ENCODE measurements around the gene WDR6. TPM values are rescaled to one million over a fixed set of nuclear protein-coding genes. Genes with fewer than 3 reads are reported as not detected.
A peak's percentile ranks its signal among the peaks of the same experiment; 100 is the strongest.

Gene WDR6
- total RNA-seq, 2 experiments from 2014 or later = 111 to 125 TPM

DNA sequence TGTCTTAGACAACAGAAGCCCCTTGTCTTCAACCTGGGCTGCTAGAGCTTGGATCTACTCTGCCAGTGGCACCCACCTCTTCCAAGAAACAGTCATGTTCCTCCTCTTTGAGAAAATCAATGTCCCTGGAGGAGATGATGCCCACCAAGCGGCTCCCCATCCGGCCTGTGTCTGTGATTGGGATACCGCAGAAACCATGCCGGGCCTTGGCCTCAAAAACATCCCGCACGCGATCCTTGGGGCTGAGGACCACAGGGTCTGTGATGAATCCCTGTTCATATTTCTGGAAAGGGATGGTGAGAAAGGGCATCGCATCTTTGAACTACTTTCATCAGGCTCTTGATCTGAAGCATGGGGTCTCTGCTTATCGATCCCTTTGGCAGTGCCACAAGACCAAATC, 20.4 kb downstream of the WDR6 start:
- H3K27me3 Mint-ChIP-seq = no peaks in the 10 kb centered on the region
- peak overlapping the region; percentile 92 for H3K27ac Mint-ChIP-seq
- peaks cover 53% of the 10 kb centered on the region for H3K4me1 Mint-ChIP-seq (ENCODE audit: low read depth)
- no peaks in the 10 kb centered on the region for H3K9me3 Mint-ChIP-seq
- ChIA-PET CTCF (no interaction called here), POLR2A (interaction anchor here (1.5 to 7.7 kb wide), 5 partner anchors 13 to 66 kb away, joined by 3 to 90 read pairs (median 14); partner anchors contain the start of genes P4HTM, QRICH1 and WDR6)
- intact Hi-C loops (cut with micrococcal nuclease) = loop anchor here (5.0 kb wide), 1 partner anchor 65 kb away; the partner anchor contains the start of gene QRICH1
- TF ChIP-seq, protein P1, sequence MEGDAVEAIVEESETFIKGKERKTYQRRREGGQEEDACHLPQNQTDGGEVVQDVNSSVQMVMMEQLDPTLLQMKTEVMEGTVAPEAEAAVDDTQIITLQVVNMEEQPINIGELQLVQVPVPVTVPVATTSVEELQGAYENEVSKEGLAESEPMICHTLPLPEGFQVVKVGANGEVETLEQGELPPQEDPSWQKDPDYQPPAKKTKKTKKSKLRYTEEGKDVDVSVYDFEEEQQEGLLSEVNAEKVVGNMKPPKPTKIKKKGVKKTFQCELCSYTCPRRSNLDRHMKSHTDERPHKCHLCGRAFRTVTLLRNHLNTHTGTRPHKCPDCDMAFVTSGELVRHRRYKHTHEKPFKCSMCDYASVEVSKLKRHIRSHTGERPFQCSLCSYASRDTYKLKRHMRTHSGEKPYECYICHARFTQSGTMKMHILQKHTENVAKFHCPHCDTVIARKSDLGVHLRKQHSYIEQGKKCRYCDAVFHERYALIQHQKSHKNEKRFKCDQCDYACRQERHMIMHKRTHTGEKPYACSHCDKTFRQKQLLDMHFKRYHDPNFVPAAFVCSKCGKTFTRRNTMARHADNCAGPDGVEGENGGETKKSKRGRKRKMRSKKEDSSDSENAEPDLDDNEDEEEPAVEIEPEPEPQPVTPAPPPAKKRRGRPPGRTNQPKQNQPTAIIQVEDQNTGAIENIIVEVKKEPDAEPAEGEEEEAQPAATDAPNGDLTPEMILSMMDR (IDR thresholded peaks at IDR 0.05) = no peak
- H3K4me3 Mint-ChIP-seq = peak overlapping the region; percentile 88
- ATAC-seq (no peak), DNase-seq (no peak)
- peaks cover 74% of the 10 kb centered on the region for H3K36me3 Mint-ChIP-seq (ENCODE audit: low read depth)

GRCh38 chr3:49028298-49028672, 21.1 kb downstream of the WDR6 start:
- CTCF ChIA-PET = interaction anchor here (0.6 to 1.5 kb wide), 2 partner anchors 14 to 141 kb away, joined by 4 read pairs; no protein-coding TSS in a partner anchor
- POLR2A ChIA-PET = interaction anchor here (0.7 to 2.3 kb wide), 11 partner anchors 8 to 311 kb away, joined by 3 to 30 read pairs (median 13); partner anchors contain the start of genes P4HTM, QRICH1, USP4 and WDR6
- Mint-ChIP-seq H3K36me3 (ENCODE audit: low read depth) (peaks cover 71% of the 10 kb centered on the region), H3K27me3 (no peaks in the 10 kb centered on the region), H3K4me1 (ENCODE audit: low read depth) (peaks cover 47% of the 10 kb centered on the region), H3K9me3 (no peaks in the 10 kb centered on the region), H3K27ac (peak overlapping the region; percentile 92), H3K4me3 (peak overlapping the region; percentile 88)
- no peak for ATAC-seq
- no peak for DNase-seq
- intact Hi-C loops (cut with micrococcal nuclease) = loop anchor here (5.0 kb wide), 1 partner anchor 64 kb away; the partner anchor contains the start of gene QRICH1
- TF ChIP-seq, protein P1 (IDR thresholded peaks at IDR 0.05) = no peak

GRCh38 chr3:49028673-49029562, 21.7 kb downstream of the WDR6 start, which contains the start of gene IMPDH2:
TSS of gene IMPDH2 (minus strand) at chr3:49029398. CDS start at chr3:49029350, 48 bp downstream.
- peaks cover 43% of the 10 kb centered on the region for H3K4me1 Mint-ChIP-seq (ENCODE audit: low read depth)
- ChIA-PET POLR2A (interaction anchor here (0.6 to 2.3 kb wide), 19 partner anchors 8 to 556 kb away, joined by 3 to 30 read pairs (median 3); partner anchors contain the start of genes ARIH2, P4HTM, QRICH1 and USP4), CTCF (interaction anchor here (0.6 to 1.5 kb wide), 6 partner anchors 15 to 141 kb away, joined by 3 to 12 read pairs (median 4); partner anchors contain the start of genes P4HTM, QARS1 and WDR6)
- no peaks in the 10 kb centered on the region for H3K27me3 Mint-ChIP-seq
- intact Hi-C loops (cut with micrococcal nuclease) = loop anchor here (5.0 kb wide), 1 partner anchor 63 kb away; the partner anchor contains the start of gene QRICH1
- H3K9me3 Mint-ChIP-seq = no peaks in the 10 kb centered on the region
- H3K27ac Mint-ChIP-seq = peak within 1 kb of the TSS; percentile 92
- ATAC-seq (peak; percentile 95), DNase-seq (peak; percentile 95)
- TF ChIP-seq, protein P1 (IDR thresholded peaks at IDR 0.05) = no peak
- H3K4me3 Mint-ChIP-seq = peak within 1 kb of the TSS; percentile 88
- peaks cover 65% of the 10 kb centered on the region for H3K36me3 Mint-ChIP-seq (ENCODE audit: low read depth)

DNA sequence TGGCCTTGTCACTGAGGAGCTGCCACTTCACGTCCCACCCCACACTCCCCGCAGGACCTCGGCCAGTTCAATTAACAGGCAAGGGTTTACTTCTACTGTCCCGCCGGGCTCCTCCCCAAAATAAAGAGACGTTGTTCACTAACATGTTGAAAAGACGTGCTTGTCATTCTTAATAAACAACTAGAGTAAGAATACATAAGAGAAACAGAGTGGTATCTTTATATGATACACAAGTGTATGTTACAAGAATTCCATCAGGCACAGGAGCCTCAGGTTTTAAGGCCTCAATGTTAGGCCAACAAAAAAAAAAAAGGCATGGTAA, 22.3 kb downstream of the WDR6 start:
- DNase-seq (no peak), ATAC-seq (no peak)
- Mint-ChIP-seq H3K9me3 (no peaks in the 10 kb centered on the region), H3K36me3 (ENCODE audit: low read depth) (peaks cover 60% of the 10 kb centered on the region), H3K27me3 (no peaks in the 10 kb centered on the region), H3K4me1 (ENCODE audit: low read depth) (peaks cover 38% of the 10 kb centered on the region), H3K4me3 (peak overlapping the region; percentile 88), H3K27ac (peak overlapping the region; percentile 92)
- CTCF ChIA-PET = interaction anchor here (0.6 to 1.5 kb wide), 5 partner anchors 16 to 75 kb away, joined by 3 to 12 read pairs (median 4); partner anchors contain the start of genes P4HTM, QARS1 and WDR6
- intact Hi-C loops (cut with micrococcal nuclease) = loop anchor here (5.0 kb wide), 1 partner anchor 63 kb away; the partner anchor contains the start of gene QRICH1
- TF ChIP-seq, protein P1 (IDR thresholded peaks at IDR 0.05) = no peak
- POLR2A ChIA-PET = interaction anchor here (0.6 to 2.3 kb wide), 16 partner anchors 8 to 556 kb away, joined by 3 to 30 read pairs (median 6); partner anchors contain the start of genes ARIH2, P4HTM, QRICH1 and WDR6

All from activated CD8-positive, alpha-beta T cell treated with anti-CD3 and anti-CD28 coated beads for 36 hours (primary cell).